PC-3 (cell line): ENCODE results near the gene MMP21.

Experiments
- CTCF ChIP-seq: fragments of 300-600 bp; sonication (generic); conservative IDR thresholded peaks from 2 replicates; pipeline ENCODE4 v1.5.1; 2017; ENCODE audit warnings: antibody characterized with exemption, low read depth, mild to moderate bottlenecking, low read length
- EZH2 ChIP-seq: fragments of 300-600 bp; sonication (generic); IDR thresholded peaks from one replicate; pipeline ENCODE4 v1.6.1; 2017; ENCODE audit warnings: antibody characterized with exemption, mild to moderate bottlenecking, low read length; ENCODE audit not compliant: unreplicated experiment
- EZH2phosphoT487 ChIP-seq: fragments of 300-600 bp; sonication (generic); IDR thresholded peaks from 2 replicates; pipeline ENCODE4 v1.6.1; 2018; ENCODE audit warnings: mild to moderate bottlenecking, antibody characterized with exemption, low read length, borderline replicate concordance

DNA sequence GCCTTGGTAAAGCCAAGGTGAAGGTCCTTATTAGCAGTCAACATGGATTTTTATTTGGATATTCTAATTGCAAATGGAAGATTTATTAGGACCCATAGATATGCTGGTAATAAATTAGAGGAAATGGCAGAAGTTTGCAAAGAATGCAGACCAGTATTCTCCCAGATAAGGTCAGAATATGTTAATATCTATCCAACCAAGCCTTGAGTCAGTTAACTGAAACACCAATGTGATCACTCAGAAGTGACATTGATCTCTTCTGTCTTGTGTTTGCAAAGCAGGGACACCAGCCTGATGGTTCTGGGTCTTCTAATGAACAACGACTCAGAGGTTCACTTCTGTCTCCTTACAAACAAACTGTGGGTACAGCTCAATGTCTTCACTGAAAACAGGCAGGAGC is 26.0 kb upstream of the MMP21 start:
- no peak for TF ChIP-seq CTCF
- no peak for TF ChIP-seq EZH2
- no peak for TF ChIP-seq EZH2phosphoT487
